ENCODE data around the gene SUN1. TPM values are rescaled to one million over a fixed set of nuclear protein-coding genes. Genes with fewer than 3 reads are reported as not detected.

The SUN1 gene
- total RNA-seq, 1 experiment from 2014 or later = 158 TPM

- TF ChIP-seq ZNF425 (CRISPR knock-in tag; conservative IDR thresholded peaks at IDR 0.05) (no peak), NFYB (CRISPR knock-in tag; conservative IDR thresholded peaks at IDR 0.05; ENCODE audit: low read depth) (no peak), ZNF416 (CRISPR knock-in tag; IDR thresholded peaks at IDR 0.05) (no peak), ESRRA (CRISPR knock-in tag; IDR thresholded peaks at IDR 0.05; ENCODE audit: borderline replicate concordance) (no peak)
- TF ChIP-seq, protein P1, sequence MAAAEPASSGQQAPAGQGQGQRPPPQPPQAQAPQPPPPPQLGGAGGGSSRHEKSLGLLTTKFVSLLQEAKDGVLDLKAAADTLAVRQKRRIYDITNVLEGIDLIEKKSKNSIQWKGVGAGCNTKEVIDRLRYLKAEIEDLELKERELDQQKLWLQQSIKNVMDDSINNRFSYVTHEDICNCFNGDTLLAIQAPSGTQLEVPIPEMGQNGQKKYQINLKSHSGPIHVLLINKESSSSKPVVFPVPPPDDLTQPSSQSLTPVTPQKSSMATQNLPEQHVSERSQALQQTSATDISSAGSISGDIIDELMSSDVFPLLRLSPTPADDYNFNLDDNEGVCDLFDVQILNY (CRISPR knock-in tag; IDR thresholded peaks at IDR 0.05) = no peak
These were observed 86.8 kb downstream of the SUN1 start (continued) for GRCh38 chr7:919114-919442.

DNA sequence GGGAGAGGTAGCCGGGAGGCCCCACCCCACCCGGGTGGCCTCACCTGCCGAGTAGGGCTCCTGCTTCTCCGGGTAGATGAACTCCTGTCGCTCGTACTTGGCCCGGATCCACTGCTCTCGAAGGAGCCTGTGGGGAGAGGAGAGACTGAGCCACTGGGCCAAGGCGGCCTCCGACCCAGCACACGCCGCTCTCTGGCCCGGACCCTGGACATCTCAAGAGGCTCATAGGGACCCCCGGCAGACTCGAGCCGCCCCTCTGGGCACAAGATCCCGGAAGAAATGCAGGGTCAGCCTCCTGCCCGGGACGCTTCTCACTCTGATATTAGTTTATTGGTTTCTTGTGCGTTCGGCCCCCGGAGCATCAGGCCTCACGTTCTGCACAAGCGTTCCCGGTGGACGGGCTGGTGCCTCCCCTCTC, 87.7 kb downstream of the SUN1 start:
- ChIA-PET CTCF (no interaction called here), POLR2A (no interaction called here)
- H3K4me3 Mint-ChIP-seq = no peak overlapping the region
- H3K27me3 Mint-ChIP-seq (ENCODE audit: low read depth) = no peaks in the 10 kb centered on the region
- DNase-seq (ENCODE audit: low spot score) = peak; percentile 7
- H3K27ac Mint-ChIP-seq = no peak overlapping the region
- H3K4me1 Mint-ChIP-seq = no peaks in the 10 kb centered on the region
- TF ChIP-seq ELF4 (CRISPR knock-in tag; IDR thresholded peaks at IDR 0.05; ENCODE audit: low read depth) = no peak
- TF ChIP-seq NFE2L1 (CRISPR knock-in tag; IDR thresholded peaks at IDR 0.05) = no peak
- no peak for TF ChIP-seq ZNF423 (CRISPR knock-in tag; IDR thresholded peaks at IDR 0.05)
- no peak for TF ChIP-seq SMAD3 (CRISPR knock-in tag; IDR thresholded peaks at IDR 0.05; ENCODE audit: borderline replicate concordance)
- TF ChIP-seq, protein P2, sequence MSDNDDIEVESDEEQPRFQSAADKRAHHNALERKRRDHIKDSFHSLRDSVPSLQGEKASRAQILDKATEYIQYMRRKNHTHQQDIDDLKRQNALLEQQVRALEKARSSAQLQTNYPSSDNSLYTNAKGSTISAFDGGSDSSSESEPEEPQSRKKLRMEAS (CRISPR knock-in tag; IDR thresholded peaks at IDR 0.05) = no peak
- no peak for TF ChIP-seq ZNF396 (CRISPR knock-in tag; IDR thresholded peaks at IDR 0.05; ENCODE audit: borderline replicate concordance)
- TF ChIP-seq, protein P3, sequence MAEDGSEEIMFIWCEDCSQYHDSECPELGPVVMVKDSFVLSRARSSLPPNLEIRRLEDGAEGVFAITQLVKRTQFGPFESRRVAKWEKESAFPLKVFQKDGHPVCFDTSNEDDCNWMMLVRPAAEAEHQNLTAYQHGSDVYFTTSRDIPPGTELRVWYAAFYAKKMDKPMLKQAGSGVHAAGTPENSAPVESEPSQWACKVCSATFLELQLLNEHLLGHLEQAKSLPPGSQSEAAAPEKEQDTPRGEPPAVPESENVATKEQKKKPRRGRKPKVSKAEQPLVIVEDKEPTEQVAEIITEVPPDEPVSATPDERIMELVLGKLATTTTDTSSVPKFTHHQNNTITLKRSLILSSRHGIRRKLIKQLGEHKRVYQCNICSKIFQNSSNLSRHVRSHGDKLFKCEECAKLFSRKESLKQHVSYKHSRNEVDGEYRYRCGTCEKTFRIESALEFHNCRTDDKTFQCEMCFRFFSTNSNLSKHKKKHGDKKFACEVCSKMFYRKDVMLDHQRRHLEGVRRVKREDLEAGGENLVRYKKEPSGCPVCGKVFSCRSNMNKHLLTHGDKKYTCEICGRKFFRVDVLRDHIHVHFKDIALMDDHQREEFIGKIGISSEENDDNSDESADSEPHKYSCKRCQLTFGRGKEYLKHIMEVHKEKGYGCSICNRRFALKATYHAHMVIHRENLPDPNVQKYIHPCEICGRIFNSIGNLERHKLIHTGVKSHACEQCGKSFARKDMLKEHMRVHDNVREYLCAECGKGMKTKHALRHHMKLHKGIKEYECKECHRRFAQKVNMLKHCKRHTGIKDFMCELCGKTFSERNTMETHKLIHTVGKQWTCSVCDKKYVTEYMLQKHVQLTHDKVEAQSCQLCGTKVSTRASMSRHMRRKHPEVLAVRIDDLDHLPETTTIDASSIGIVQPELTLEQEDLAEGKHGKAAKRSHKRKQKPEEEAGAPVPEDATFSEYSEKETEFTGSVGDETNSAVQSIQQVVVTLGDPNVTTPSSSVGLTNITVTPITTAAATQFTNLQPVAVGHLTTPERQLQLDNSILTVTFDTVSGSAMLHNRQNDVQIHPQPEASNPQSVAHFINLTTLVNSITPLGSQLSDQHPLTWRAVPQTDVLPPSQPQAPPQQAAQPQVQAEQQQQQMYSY (CRISPR knock-in tag; IDR thresholded peaks at IDR 0.05) = no peak
- TF ChIP-seq, protein P4, sequence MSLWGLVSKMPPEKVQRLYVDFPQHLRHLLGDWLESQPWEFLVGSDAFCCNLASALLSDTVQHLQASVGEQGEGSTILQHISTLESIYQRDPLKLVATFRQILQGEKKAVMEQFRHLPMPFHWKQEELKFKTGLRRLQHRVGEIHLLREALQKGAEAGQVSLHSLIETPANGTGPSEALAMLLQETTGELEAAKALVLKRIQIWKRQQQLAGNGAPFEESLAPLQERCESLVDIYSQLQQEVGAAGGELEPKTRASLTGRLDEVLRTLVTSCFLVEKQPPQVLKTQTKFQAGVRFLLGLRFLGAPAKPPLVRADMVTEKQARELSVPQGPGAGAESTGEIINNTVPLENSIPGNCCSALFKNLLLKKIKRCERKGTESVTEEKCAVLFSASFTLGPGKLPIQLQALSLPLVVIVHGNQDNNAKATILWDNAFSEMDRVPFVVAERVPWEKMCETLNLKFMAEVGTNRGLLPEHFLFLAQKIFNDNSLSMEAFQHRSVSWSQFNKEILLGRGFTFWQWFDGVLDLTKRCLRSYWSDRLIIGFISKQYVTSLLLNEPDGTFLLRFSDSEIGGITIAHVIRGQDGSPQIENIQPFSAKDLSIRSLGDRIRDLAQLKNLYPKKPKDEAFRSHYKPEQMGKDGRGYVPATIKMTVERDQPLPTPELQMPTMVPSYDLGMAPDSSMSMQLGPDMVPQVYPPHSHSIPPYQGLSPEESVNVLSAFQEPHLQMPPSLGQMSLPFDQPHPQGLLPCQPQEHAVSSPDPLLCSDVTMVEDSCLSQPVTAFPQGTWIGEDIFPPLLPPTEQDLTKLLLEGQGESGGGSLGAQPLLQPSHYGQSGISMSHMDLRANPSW (CRISPR knock-in tag; conservative IDR thresholded peaks at IDR 0.05; ENCODE audit: low read depth) = no peak
- TF ChIP-seq SMAD4 (CRISPR knock-in tag; IDR thresholded peaks at IDR 0.05) = no peak
- no peak for TF ChIP-seq KAT7 (CRISPR knock-in tag; IDR thresholded peaks at IDR 0.05; ENCODE audit: borderline replicate concordance)
- TF ChIP-seq ZBTB21 (CRISPR knock-in tag; IDR thresholded peaks at IDR 0.05; ENCODE audit: borderline replicate concordance) = no peak
- no peak for TF ChIP-seq ZBTB43 (CRISPR knock-in tag; IDR thresholded peaks at IDR 0.05)
- TF ChIP-seq TCF7 (CRISPR knock-in tag; IDR thresholded peaks at IDR 0.05; ENCODE audit: low read depth) = no peak
- TF ChIP-seq, protein P5, sequence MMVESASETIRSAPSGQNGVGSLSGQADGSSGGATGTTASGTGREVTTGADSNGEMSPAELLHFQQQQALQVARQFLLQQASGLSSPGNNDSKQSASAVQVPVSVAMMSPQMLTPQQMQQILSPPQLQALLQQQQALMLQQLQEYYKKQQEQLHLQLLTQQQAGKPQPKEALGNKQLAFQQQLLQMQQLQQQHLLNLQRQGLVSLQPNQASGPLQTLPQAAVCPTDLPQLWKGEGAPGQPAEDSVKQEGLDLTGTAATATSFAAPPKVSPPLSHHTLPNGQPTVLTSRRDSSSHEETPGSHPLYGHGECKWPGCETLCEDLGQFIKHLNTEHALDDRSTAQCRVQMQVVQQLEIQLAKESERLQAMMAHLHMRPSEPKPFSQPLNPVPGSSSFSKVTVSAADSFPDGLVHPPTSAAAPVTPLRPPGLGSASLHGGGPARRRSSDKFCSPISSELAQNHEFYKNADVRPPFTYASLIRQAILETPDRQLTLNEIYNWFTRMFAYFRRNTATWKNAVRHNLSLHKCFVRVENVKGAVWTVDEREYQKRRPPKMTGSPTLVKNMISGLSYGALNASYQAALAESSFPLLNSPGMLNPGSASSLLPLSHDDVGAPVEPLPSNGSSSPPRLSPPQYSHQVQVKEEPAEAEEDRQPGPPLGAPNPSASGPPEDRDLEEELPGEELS (CRISPR knock-in tag; IDR thresholded peaks at IDR 0.05) = no peak
- no peak for TF ChIP-seq MXD4 (CRISPR knock-in tag; IDR thresholded peaks at IDR 0.05; ENCODE audit: borderline replicate concordance)
- no peaks in the 10 kb centered on the region for H3K9me3 Mint-ChIP-seq
- H3K36me3 Mint-ChIP-seq = no peaks in the 10 kb centered on the region
- no peak for ATAC-seq
